Measurements from ENCODE around the gene ZAR1L. TPM values are rescaled to one million over a fixed set of nuclear protein-coding genes. Genes with fewer than 3 reads are reported as not detected.

ZAR1L gene
- total RNA-seq, 1 experiment from 2014 or later, result not detected

- no peak overlapping the region for H3K4me3 Mint-ChIP-seq
These were observed 3.8 kb downstream of the ZAR1L start for GRCh38 chr13:32311188-32311897.

More at GRCh38 chr13:32311188-32311897, 3.8 kb downstream of the ZAR1L start:
- no peak overlapping the region for H2BK5ac ChIP-seq (ENCODE audit: insufficient read length, low read length)
- no peak overlapping the region for H2BK120ac ChIP-seq (ENCODE audit: low read depth, low read length, poor library complexity, severe bottlenecking)
- no peak overlapping the region for H3K9ac ChIP-seq (ENCODE audit: extremely low read depth, insufficient read length, low read length)
- H3K56ac ChIP-seq (ENCODE audit: insufficient read length, low read depth, low read length), result no peak overlapping the region
- no peaks in the 10 kb centered on the region for H3K4me1 ChIP-seq (ENCODE audit: insufficient read depth, low read length)
- no peaks in the 10 kb centered on the region for H3K9me3 ChIP-seq (ENCODE audit: control insufficient read depth, low read depth, low read length)
- TF ChIP-seq, protein P1, sequence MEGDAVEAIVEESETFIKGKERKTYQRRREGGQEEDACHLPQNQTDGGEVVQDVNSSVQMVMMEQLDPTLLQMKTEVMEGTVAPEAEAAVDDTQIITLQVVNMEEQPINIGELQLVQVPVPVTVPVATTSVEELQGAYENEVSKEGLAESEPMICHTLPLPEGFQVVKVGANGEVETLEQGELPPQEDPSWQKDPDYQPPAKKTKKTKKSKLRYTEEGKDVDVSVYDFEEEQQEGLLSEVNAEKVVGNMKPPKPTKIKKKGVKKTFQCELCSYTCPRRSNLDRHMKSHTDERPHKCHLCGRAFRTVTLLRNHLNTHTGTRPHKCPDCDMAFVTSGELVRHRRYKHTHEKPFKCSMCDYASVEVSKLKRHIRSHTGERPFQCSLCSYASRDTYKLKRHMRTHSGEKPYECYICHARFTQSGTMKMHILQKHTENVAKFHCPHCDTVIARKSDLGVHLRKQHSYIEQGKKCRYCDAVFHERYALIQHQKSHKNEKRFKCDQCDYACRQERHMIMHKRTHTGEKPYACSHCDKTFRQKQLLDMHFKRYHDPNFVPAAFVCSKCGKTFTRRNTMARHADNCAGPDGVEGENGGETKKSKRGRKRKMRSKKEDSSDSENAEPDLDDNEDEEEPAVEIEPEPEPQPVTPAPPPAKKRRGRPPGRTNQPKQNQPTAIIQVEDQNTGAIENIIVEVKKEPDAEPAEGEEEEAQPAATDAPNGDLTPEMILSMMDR (conservative IDR thresholded peaks at IDR 0.05), result no peak
- H3K79me1 ChIP-seq (ENCODE audit: insufficient read depth, low read depth, low read length, poor library complexity, severe bottlenecking), result no peaks in the 10 kb centered on the region
- Mint-ChIP-seq H3K36me3 (ENCODE audit: insufficient read depth in 1 of 3, low read depth in 3 of 3) (no peaks in the 10 kb centered on the region), H3K9me3 (no peaks in the 10 kb centered on the region), H3K4me1 (peaks cover 10 to 11% of the 10 kb centered on the region in 2 experiments; a peak in 3 of 4 replicates), H3K27me3 (ENCODE audit: low read depth) (no peaks in the 10 kb centered on the region), H3K27ac (no peak overlapping the region)
- H3K23ac ChIP-seq (ENCODE audit: insufficient read length, low read depth, low read length), result no peak overlapping the region
- H3K23me2 ChIP-seq (ENCODE audit: insufficient read length, low read depth, low read length, poor library complexity, severe bottlenecking), result peaks cover 9% of the 10 kb centered on the region
- H3T11ph ChIP-seq (ENCODE audit: low read length), result no peak overlapping the region
- no peaks in the 10 kb centered on the region for H3K79me2 ChIP-seq (ENCODE audit: insufficient read depth, low read length)
- no peak overlapping the region for H2BK20ac ChIP-seq (ENCODE audit: low read depth, low read length, poor library complexity, severe bottlenecking)
- H2BK12ac ChIP-seq (ENCODE audit: insufficient read length, low read depth, low read length), result no peak overlapping the region
- H4K91ac ChIP-seq (ENCODE audit: insufficient read length, low read depth, low read length), result no peak overlapping the region
- H4K5ac ChIP-seq (ENCODE audit: insufficient read length, low read depth, low read length), result no peak overlapping the region
- no peaks in the 10 kb centered on the region for H4K20me1 ChIP-seq (ENCODE audit: control insufficient read depth, insufficient read depth, insufficient read length)
- H3K27ac ChIP-seq (ENCODE audit: insufficient read length, low read depth, low read length), result no peak overlapping the region
- H3K4ac ChIP-seq (ENCODE audit: low read depth, low read length), result no peak overlapping the region
- H2AK5ac ChIP-seq (ENCODE audit: insufficient read length, low read length), result no peak overlapping the region
- no peak overlapping the region for H3K18ac ChIP-seq (ENCODE audit: insufficient read length, low read depth, low read length)
- peak; percentile 31 for DNase-seq
- no CpG with 5 or more reads among the region's 36 CpGs for WGBS (ENCODE audit: extremely low coverage, insufficient read length, low lambda C conversion rate)
- H2BK15ac ChIP-seq (ENCODE audit: low read depth, low read length), result no peak overlapping the region
- no peaks in the 10 kb centered on the region for H3K27me3 ChIP-seq (ENCODE audit: insufficient read depth, low read length)
- H3K14ac ChIP-seq (ENCODE audit: insufficient read depth, low read length), result no peak overlapping the region
- no peak overlapping the region for H4K8ac ChIP-seq (replicated peaks; ENCODE audit: insufficient read length, low read depth, low read length)
- no peak overlapping the region for H3K4me2 ChIP-seq (ENCODE audit: insufficient read depth, insufficient read length, low read length)
- no peak overlapping the region for H2AFZ ChIP-seq (ENCODE audit: low read length)
